ENCODE data around the gene KIF21B.
"Not testable (repeated sequence)": the region's sequence is repeated elsewhere in the genome, so short reads cannot be mapped to it uniquely, and the experiment has no call there.

The KIF21B gene

DNA sequence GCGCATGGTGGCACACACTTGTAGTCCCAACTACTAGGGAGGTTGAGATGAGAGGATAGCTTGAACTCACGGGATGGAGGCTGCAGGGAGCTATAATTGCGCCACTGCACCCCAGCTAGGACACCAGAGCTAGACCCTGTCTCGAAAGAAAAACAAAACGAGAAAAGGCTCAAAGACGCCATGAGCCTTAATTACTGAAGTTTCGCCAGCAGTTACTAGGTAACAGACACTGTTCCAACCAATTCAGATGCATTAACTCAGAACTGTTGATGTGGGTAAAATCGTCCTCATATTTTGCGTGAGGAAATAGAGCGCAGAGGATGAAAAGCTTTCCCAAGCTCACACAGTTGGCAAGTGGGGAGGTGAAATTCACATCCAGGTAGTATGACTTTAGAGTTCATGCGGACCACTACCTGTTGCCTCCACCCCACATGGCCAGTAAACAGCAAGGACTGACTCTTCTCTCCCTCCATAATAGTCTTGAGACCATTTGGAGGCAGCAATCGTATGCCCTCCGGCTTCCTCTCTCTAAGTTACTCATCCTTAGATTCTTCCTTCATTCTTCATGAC, 88.8 kb downstream of the KIF21B start:
- DNase-seq = no peak

DNA sequence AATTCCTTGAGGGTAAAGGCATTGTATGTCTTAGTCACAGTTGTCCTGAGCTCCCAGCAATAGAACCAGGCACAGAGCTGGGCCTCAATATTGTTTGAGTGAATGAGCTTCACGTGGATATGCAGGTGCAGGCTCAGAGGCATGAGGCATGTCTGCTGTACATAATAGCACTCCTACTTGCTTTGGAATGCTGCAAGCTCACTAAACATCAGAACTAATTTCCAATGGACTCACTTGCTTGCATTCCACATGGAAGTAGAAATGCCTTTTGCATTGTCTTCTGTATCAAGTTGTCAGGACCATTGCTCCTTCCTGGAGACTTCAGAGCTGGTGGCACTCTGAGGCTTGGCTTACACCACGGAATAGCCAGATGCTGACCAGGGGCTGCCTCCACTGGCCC, 91.7 kb downstream of the KIF21B start:
- no peak for DNase-seq

DNA sequence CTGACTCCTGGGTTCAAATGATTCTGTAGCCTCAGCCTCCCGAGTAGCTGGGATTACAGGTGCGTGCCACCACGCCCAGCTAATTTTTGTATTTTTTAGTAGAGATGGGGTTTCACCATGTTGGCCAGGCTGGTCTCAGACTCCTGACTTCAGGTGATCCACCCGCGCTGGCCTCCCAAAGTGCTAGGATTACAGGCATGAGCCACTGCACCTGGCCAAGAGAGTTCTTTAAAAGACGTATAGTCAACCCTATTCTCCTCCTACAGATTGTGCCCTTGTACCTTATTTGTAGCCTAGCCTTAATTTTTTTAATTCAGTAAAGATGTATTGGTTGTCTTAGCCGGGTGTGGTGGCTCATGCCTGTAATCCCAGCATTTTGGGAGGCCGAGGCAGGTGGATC, 93.2 kb downstream of the KIF21B start:
- DNase-seq = not testable (repeated sequence)

GRCh38 chr1:200929530-200930278, 93.8 kb downstream of the KIF21B start:
- DNase-seq = no peak

GRCh38 chr1:200925831-200926230, 97.7 kb downstream of the KIF21B start:
- DNase-seq = no peak

DNA sequence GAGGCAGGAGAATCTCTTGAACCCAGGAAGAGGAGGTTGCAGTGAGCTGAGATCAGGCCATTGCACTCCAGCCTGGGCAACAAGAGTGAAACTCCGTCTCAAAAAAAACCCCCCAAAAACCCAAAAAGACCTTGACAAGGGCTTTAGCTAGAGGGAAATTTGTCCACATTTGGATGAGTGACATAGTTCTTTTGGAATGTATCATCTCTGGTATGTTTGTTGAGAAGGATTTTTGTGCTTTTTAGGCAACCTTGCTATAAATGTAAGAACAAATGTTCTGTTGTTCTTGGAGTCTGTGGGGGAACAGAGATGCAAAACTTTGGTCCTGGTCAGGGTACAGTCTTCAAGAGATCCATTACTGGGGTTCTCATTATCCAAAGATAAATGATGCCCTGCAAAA, 99.9 kb downstream of the KIF21B start:
- no peak for DNase-seq

DNA sequence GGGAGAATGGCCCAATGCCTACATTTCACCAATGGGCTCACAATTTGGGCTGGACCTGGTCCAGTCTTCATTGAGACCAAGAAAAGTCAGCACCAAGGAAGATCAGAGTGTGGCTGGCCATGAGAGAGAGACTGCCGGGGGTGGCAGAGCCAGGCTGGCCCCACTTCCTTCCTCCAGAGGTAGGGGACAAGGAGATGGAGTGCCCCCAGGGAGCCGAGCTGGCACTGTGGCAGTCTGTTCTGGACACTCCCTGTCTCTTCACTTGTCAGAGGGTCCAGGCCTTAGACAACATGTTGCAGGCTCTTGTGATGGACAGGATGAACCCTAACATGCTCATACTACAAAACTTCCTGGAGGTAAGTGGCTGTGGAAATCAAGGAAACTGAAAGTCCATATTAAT, 101.1 kb downstream of the KIF21B start:
- DNase-seq = no peak

GRCh38 chr1:200921571-200922110, 101.9 kb downstream of the KIF21B start:
- DNase-seq = no peak
